Esophagus muscularis mucosa (tissue), 4 donors: Measurements from ENCODE around the gene TRIM36.

Source experiments
- CTCF ChIP-seq, 3 experiments: fragments of 200-600 bp in 2 of 3; fragments of 450-650 bp in 1 of 3; sonication (generic) in 2 of 3; IDR thresholded peaks; one replicate each; pipeline ENCODE4 v1.5.1; 2017 to 2019; ENCODE audit warnings: antibody characterized with exemption in 3 of 3, mild to moderate bottlenecking in 2 of 3, moderate library complexity in 1 of 3
- EP300 ChIP-seq: sonication (generic); formaldehyde crosslinking; IDR thresholded peaks from one replicate; pipeline ENCODE4 v1.6.1; 2017; ENCODE audit warnings: antibody characterized with exemption
- POLR2A ChIP-seq: fragments of 450-650 bp; IDR thresholded peaks from one replicate; pipeline ENCODE4 v1.6.1; 2017; ENCODE audit warnings: antibody characterized with exemption, moderate library complexity, mild to moderate bottlenecking, low read depth
- POLR2AphosphoS5 ChIP-seq, 2 donors: sonication (generic); formaldehyde crosslinking; IDR thresholded peaks; one replicate each; pipeline ENCODE4 v1.6.1; 2017; ENCODE audit warnings: antibody characterized with exemption in 2 of 2

DNA sequence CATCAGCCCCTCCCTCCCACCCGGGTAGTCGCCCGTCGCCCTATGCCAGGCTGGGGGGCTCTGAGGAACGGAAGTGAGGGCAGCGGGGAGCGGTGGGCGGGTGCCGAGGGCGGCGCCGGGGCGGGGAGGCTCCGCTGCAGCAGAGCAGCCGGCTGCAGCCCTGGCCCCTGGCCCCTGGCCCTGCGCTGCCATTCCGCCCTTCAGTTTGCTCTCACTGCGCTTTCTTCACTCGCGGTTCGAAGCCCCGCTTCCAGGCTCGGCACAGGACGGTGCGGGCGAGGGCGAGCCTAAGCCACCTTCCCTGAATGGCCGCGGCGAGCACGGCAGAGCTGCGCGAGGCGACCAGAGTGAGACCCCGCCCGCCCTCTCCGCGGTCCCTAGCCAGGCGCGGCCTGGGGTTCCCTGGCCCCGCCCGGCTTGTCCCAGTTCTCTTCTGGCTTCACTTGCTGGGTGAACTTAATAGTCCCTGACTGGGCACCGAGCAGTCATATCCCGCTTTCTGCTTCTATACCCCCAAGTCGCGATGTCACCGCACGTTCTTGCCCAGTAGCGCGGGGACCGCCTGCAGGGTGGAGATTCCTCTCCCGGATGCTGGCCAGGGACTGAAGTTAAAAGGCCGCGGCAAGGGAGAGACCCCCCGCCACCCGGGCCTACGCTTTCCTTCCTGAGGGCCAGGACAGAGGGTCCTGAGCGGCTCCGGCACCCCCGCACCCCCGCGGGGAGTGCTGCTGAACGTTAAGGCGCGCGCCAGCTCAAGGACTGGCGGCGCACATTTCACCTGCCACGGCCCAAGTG lies 623 bp upstream of the TRIM36 start:
- TF ChIP-seq CTCF (IDR thresholded peaks at IDR 0.05) (no peak), POLR2A (no peak), POLR2AphosphoS5 (IDR thresholded peaks at IDR 0.05) (no peak), EP300 (no peak)
